ENCODE measurements around the gene CACNB3.

CACNB3 gene

DNA sequence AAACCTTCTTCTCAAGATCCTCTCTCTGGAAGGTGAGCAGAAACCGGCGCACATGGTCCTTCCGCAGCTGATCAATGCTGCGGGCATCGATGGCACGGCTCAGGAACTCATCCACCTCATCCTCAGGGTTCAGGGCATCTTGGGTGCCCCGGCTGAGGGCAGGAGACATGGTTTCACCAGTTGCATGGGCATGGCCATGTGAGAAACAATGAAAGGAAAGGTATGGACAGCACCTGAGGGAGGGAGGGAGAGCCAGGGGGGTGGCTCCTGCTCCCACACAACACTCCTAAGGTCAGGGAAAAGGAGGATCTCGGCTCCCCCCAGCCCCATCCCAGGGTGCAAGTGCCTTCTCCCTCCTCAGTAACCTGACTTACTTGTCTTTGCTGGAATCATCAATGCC, 43.0 kb upstream of the CACNB3 start:
- TF ChIP-seq, protein P1, sequence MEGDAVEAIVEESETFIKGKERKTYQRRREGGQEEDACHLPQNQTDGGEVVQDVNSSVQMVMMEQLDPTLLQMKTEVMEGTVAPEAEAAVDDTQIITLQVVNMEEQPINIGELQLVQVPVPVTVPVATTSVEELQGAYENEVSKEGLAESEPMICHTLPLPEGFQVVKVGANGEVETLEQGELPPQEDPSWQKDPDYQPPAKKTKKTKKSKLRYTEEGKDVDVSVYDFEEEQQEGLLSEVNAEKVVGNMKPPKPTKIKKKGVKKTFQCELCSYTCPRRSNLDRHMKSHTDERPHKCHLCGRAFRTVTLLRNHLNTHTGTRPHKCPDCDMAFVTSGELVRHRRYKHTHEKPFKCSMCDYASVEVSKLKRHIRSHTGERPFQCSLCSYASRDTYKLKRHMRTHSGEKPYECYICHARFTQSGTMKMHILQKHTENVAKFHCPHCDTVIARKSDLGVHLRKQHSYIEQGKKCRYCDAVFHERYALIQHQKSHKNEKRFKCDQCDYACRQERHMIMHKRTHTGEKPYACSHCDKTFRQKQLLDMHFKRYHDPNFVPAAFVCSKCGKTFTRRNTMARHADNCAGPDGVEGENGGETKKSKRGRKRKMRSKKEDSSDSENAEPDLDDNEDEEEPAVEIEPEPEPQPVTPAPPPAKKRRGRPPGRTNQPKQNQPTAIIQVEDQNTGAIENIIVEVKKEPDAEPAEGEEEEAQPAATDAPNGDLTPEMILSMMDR (conservative IDR thresholded peaks at IDR 0.05; ENCODE audit: low read depth, low read length), result no peak
- DNase-seq (ENCODE audit: low read depth), result no peak
- no peak overlapping the region for H3K4me3 ChIP-seq (ENCODE audit: low read depth, low read length)

DNA sequence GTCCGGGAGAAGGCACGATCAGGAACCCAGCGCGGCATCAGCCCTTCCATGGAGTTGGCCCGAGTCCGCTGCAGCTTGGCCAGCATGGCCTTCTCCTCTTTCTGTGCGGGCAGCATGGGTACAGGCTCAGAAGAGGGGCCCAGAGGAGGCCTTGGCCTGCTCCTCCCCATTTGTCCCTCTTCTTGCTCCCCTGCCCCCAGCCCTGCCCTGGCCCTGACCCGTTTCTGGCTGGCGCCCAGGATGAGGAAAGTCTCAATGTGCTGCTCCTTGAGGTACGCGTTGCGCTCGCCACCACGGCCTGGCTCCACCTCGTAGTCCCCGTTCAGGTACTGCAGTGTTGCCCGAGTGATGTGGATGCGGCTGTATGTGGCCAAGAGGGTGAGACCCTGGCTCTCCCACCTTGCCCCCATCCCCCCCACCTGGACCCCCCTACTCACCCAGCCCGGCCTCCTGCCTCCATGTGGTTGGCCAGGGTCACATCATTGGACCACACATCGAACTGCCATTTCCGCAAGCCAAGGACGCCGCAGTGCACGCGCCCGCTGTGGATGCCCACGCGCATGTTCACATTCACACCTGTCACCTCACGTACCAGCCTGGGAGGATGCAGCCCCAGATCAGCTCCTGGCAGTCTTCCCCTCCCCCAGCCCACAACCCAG, 42.2 kb upstream of the CACNB3 start:
- H3K4me3 ChIP-seq (ENCODE audit: low read depth, low read length), result no peak overlapping the region
- no peak for DNase-seq (ENCODE audit: low read depth)
- TF ChIP-seq, protein P1 (conservative IDR thresholded peaks at IDR 0.05; ENCODE audit: low read depth, low read length), result no peak

DNA sequence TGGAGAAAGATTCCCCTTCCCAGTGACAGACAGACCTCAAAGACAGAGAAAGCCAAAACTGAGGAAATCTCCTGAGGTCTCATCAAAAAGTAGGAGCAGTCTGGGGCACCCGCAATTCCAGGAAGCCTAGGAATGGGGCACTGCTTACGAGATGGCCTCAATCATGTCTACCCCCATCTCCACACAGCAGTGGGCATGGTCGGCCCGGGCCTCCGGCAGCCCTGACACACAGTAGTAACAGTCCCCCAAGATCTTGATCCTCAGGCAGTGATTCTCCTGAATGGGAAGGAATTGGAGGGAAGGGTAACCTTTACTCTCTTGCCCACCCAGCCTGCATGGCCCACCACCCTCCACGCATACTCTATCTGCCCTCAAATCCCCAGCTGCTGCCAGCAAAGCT, 41.3 kb upstream of the CACNB3 start:
- DNase-seq (ENCODE audit: low read depth), result no peak
- H3K4me3 ChIP-seq (ENCODE audit: low read depth, low read length), result no peak overlapping the region
- TF ChIP-seq, protein P1 (conservative IDR thresholded peaks at IDR 0.05; ENCODE audit: low read depth, low read length), result no peak

DNA sequence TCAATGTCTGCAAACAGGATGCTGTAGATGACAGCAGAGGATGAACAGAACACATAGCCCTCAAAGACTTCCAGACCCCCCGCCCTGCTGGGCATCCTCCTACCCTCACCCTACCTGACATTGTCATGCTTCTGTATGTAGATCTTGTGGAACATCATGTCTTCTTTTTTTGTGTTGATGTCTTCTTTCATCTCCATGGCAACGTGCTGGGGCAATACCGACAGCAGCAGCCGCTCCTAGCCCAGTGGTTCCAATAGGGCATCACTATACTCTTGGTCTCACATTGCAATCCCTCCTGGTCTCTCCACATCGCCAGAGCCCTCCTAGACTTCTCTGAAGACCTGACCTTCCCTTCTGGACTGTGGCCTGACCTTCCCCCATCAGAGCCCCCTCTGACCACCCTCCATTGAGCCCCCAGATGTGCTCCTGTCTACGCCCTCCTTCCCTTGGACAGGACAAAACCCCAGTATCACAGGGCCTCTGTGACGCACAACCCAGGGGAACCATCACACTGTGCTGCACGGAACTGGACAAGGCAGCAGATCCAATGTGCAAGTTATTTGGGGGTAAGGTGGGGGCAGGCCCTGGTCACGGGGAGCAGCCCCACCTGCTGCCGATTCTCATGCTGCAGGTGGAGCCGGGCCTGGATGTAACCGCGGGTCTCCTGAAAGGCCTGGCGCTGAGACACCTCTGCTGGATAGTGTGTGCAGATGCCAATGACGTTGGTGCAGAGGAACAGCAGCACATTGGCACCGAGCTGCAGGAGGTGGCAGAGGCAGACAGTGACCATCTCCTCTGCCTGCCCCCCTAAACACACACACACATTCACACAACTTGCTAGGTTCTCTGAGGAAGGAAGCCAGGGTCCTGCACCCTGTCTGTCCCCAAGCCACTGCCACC, 40.5 kb upstream of the CACNB3 start:
- TF ChIP-seq, protein P1 (conservative IDR thresholded peaks at IDR 0.05; ENCODE audit: low read depth, low read length), result no peak
- DNase-seq (ENCODE audit: low read depth), result no peak
- no peak overlapping the region for H3K4me3 ChIP-seq (ENCODE audit: low read depth, low read length)

DNA sequence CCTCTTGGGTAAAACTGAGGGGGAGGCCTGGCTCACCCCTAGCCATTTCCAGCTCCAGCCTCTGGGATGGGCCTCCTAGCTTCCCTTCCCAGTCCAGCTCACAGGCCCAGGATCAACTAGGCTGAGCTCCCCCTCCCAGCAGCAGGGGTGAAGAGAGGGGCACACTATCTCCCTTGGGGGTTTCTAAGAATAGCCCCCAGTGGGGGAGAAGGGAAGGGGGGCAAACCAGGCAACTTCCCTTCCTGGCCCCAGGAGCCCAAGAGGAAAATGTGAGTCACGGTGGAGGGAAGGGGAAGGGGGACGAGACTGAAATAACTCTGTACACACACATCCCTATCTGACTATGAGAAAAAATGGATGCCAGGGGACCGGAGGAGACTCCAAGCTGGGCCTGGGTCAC, 38.4 kb upstream of the CACNB3 start:
- DNase-seq (ENCODE audit: low read depth), result peak; percentile 89
- TF ChIP-seq, protein P1 (conservative IDR thresholded peaks at IDR 0.05; ENCODE audit: low read depth, low read length), result no peak
- no peak overlapping the region for H3K4me3 ChIP-seq (ENCODE audit: low read depth, low read length)

DNA sequence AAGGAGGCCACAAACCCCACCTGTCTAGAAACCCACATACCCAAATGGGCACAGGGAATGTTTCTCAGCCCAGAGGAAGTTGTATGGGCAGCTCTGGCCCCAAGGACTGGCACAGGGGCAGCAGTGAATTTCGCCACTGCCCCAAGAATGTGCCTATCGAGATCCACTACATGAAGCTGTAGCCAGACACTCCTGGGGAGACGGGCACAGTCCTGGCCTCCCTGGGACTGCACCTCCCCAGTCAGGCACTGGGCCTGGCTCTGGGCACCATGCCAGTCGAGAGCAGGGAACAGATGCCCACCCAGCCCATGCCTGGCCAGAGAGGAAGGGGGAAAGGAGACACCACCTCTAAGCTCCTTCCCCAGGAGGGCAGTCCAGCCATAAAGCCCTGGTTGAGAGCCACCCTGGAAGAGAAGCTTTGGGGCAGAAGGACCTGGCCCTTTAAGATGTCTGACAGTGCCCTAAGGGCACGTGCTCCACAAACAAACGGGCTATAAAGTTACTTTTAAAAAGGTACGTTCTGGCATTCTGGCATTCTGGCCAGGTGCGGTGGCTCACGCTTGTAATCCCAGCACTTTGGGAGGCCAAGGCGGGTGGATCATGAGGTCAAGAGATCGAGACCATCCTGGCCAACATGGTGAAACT, 37.8 kb upstream of the CACNB3 start:
- DNase-seq (ENCODE audit: low read depth), result no peak
- TF ChIP-seq, protein P1 (conservative IDR thresholded peaks at IDR 0.05; ENCODE audit: low read depth, low read length), result no peak
- no peak overlapping the region for H3K4me3 ChIP-seq (ENCODE audit: low read depth, low read length)

Measured in choroid plexus epithelial cell (primary cell).